Suprapubic skin (tissue), 2 donors: ENCODE results near the gene CDC20.

Experiments
- EP300 ChIP-seq: sonication (generic); formaldehyde crosslinking; IDR thresholded peaks from one replicate; pipeline ENCODE4 v1.6.1; 2017; ENCODE audit warnings: antibody characterized with exemption
- POLR2A ChIP-seq, 2 donors: fragments of 450-650 bp; IDR thresholded peaks; one replicate each; pipeline ENCODE4 v1.6.1; 2017; ENCODE audit warnings: antibody characterized with exemption in 2 of 2, mild to moderate bottlenecking in 2 of 2, moderate library complexity in 2 of 2

DNA sequence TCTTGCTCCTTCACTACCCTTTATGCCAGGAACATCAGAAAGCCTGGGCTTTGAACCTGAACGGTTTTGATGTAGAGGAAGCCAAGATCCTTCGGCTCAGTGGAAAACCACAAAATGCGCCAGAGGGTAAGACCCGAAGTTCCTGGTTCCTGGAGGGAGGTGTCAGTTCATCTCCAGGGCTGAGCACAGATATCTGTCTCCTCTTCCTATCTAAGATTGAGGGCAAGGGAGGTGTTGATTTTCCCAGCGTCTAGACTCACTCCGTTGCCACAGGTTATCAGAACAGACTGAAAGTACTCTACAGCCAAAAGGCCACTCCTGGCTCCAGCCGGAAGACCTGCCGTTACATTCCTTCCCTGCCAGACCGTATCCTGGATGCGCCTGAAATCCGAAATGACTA, 915 bp downstream of the CDC20 start:
- no peak for TF ChIP-seq POLR2A (IDR thresholded peaks at IDR 0.05)
- no peak for TF ChIP-seq EP300
